ENCODE results near the gene CIROP. TPM values are rescaled to one million over a fixed set of nuclear protein-coding genes. Genes with fewer than 3 reads are reported as not detected.
A peak's percentile ranks its signal among the peaks of the same experiment; 100 is the strongest.

CIROP gene
- polyA plus RNA-seq, 2 donors = 0.01 TPM; not detected in 1

DNA sequence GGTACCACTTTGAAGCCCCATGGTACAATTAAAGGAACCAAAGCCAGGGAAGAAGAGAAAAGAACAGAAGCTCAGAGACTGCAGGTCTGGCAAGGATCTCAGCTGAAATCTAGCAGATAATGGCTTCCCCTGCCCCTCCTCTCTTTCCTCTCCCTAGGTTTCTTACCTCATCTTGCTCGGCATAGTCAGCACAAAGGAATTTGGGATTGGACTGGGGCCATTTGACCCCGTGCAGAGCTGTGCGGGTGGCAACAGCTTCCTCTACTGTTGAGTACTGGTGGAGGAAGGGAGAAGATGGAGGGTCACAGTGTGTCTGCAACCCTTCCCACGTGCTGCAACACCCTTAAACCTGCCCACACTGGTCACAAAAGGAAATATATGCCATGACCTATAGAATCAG lies 42.8 kb downstream of the CIROP start:
- 13 to 30% methylated on average over 4 of the region's 4 CpGs for WGBS, 2 donors
- peaks cover 24 to 55% of the 10 kb centered on the region in 2 donors for H3K36me3 ChIP-seq (ENCODE audit: control insufficient read depth in 2 of 2, insufficient read depth in 2 of 2, low read length in 1 of 2)
- H3K27me3 ChIP-seq (ENCODE audit: control insufficient read depth in 1 of 2, insufficient read depth in 2 of 2, low read length in 2 of 2) = no peaks in the 10 kb centered on the region
- H3K27ac ChIP-seq (ENCODE audit: low read depth in 2 of 2, low read length in 1 of 2) = peak overlapping the region in 1 of 2 donors; percentile 48
- peaks cover 0 to 5% of the 10 kb centered on the region in 2 donors for H3K4me1 ChIP-seq (ENCODE audit: control insufficient read depth in 2 of 2, insufficient read depth in 2 of 2, low read length in 1 of 2)
- H3K9me3 ChIP-seq (ENCODE audit: control insufficient read depth in 2 of 2, insufficient read depth in 1 of 2, low read depth in 1 of 2, low read length in 1 of 2) = no peaks in the 10 kb centered on the region
- H3K4me3 ChIP-seq (ENCODE audit: low read depth in 1 of 2, low read length in 2 of 2) = no peak overlapping the region

DNA sequence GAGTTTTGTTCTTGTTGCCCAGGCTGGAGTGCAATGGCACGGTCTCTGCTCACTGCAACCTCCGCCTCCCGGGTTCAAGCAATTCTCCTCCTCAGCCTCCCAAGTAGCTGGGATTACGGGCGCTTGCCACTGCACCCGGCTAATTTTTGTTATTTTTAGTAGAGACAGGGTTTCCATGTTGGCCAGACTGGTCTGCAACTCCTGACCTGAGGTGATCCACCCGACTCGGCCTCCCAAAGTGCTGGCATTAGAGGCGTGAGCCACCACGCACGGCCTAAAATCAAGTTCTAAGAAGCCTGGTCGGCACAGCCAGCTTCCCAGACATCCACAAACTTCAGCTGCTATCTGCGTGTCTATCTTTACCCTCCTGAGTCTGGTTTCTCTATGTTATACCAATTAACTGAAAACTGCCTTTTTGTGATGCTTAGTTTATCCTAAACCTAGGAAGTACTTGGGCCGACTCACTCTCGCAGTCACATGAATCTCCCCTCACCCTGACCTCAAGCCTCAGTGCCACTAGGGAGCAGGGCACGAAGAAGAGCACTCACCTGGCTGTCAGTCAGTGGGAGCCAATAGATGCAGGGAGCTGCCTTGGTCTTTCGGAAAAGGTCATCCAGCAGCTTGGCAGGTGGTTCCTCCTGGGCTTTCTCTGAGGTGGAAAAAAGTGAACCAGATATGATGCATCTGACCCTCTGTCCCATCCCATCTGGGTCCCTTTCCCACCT lies 44.1 kb downstream of the CIROP start:
- 92 to 94% methylated on average over 17 of the region's 17 CpGs for WGBS, 2 donors

DNA sequence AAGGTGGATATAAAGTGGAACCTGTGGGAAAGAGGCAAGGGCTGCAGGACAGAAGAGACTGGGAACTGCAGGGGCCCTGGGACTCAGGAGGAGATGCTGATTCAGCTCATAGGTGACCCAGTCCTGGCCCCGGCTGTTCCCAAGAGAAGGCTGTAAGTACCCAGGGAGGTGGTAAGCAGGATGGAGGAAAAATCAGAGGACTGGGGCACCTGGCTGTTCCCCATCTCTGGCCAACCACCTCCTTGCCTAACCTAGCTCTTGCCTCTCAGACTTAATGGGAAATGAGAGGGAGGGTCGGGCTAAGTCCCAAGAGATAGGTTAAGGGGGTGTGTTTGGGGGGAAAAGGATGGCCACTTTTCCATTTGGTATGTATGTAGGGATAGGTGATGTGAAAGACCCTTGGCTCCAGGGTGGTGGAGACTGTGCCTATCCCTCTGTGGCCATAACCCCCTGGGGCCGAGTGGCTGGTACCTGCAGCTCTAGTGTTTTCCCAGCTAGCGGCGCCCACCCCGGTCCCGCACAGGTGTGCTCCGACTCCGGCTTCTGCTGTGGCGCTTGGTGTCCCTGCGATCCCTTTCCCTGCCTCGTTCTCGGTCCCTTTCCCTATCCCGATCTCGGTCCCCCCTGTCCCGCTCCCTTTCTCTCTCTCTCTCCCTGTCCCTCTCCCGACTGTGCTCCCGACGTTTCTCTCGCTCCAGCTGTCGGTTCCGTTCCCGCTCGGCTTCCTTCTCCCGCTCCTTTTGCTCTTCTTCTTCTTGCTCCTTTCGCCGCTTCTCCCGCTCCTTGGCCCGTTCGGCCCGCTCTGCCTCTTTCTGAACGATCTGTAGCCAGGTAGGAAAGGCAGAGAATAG lies 45.9 kb downstream of the CIROP start:
- WGBS, 2 donors = 86 to 90% methylated on average over 26 to 32 of the region's 32 CpGs
- H3K4me3 ChIP-seq (ENCODE audit: low read depth in 1 of 2, low read length in 2 of 2) = no peak overlapping the region
- no peaks in the 10 kb centered on the region for H3K27me3 ChIP-seq (ENCODE audit: control insufficient read depth in 1 of 2, insufficient read depth in 2 of 2, low read length in 2 of 2)
- H3K27ac ChIP-seq (ENCODE audit: low read depth in 2 of 2, low read length in 1 of 2) = no peak overlapping the region
- peaks cover 12 to 42% of the 10 kb centered on the region in 2 donors for H3K36me3 ChIP-seq (ENCODE audit: control insufficient read depth in 2 of 2, insufficient read depth in 2 of 2, low read length in 1 of 2)
- H3K4me1 ChIP-seq (ENCODE audit: control insufficient read depth in 2 of 2, insufficient read depth in 2 of 2, low read length in 1 of 2) = peaks cover 0 to 13% of the 10 kb centered on the region in 2 donors
- no peaks in the 10 kb centered on the region for H3K9me3 ChIP-seq (ENCODE audit: control insufficient read depth in 2 of 2, insufficient read depth in 1 of 2, low read depth in 1 of 2, low read length in 1 of 2)

More for the DNA sequence above, 44.1 kb downstream of the CIROP start:
- Histone ChIP-seq H3K36me3 (ENCODE audit: control insufficient read depth in 2 of 2, insufficient read depth in 2 of 2, low read length in 1 of 2) (peaks cover 17 to 47% of the 10 kb centered on the region in 2 donors), H3K4me1 (ENCODE audit: control insufficient read depth in 2 of 2, insufficient read depth in 2 of 2, low read length in 1 of 2) (peaks cover 0 to 12% of the 10 kb centered on the region in 2 donors), H3K9me3 (ENCODE audit: control insufficient read depth in 2 of 2, insufficient read depth in 1 of 2, low read depth in 1 of 2, low read length in 1 of 2) (no peaks in the 10 kb centered on the region), H3K27me3 (ENCODE audit: control insufficient read depth in 1 of 2, insufficient read depth in 2 of 2, low read length in 2 of 2) (no peaks in the 10 kb centered on the region), H3K4me3 (ENCODE audit: low read depth in 1 of 2, low read length in 2 of 2) (no peak overlapping the region), H3K27ac (ENCODE audit: low read depth in 2 of 2, low read length in 1 of 2) (no peak overlapping the region)

DNA sequence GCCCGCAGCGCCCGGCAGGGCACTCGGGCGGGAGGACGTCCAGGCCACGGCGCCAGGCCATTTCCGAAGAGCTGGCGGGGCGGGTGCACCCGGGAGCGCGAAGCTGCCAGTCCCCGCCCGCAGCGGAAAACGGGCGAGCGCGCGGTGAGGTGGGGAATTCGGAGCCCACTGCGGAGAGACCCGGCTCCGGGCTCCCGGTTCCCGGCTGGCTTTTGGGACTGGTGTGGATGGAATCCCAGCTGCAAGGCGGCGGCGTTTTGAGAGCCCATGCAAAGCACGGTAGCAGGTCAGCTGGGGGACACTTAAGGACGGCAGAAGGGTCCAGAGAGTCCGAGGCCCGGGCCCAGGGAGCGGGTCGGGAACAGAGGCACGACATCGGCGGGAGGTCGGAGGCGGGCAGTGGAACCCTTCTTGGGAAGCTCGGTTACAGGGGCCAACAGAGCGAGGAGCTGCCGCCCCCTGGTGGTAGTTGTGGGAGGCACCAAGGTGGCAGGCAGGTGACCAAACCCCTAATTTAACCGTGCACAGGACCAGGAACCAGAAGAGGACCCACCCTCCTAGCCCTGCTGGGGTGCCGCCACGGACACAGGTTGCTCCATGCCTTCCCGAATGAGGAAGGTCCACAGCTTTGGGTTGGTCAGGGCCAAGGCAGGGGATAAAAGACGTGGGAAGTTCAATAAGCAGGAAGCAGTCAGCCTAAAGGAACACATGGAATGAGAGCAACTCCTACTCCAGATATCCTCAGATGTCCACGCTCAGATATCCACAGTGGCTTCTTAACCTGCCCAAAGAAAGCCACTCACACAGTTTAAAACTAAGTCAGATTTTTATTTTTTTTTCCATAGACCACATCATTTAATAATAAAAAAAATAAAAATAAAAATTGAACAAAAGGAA lies 46.8 kb downstream of the CIROP start:
- WGBS, 2 donors = 1% methylated on average over 50 to 51 of the region's 51 CpGs
- H3K4me3 ChIP-seq (ENCODE audit: low read depth in 1 of 2, low read length in 2 of 2) = peak overlapping the region; percentile 63 to 78
- H3K27me3 ChIP-seq (ENCODE audit: control insufficient read depth in 1 of 2, insufficient read depth in 2 of 2, low read length in 2 of 2) = no peaks in the 10 kb centered on the region
- peaks cover 6 to 35% of the 10 kb centered on the region in 2 donors for H3K36me3 ChIP-seq (ENCODE audit: control insufficient read depth in 2 of 2, insufficient read depth in 2 of 2, low read length in 1 of 2)
- no peaks in the 10 kb centered on the region for H3K9me3 ChIP-seq (ENCODE audit: control insufficient read depth in 2 of 2, insufficient read depth in 1 of 2, low read depth in 1 of 2, low read length in 1 of 2)
- peak overlapping the region; percentile 67 to 81 for H3K27ac ChIP-seq (ENCODE audit: low read depth in 2 of 2, low read length in 1 of 2)
- H3K4me1 ChIP-seq (ENCODE audit: control insufficient read depth in 2 of 2, insufficient read depth in 2 of 2, low read length in 1 of 2) = peaks cover 0 to 13% of the 10 kb centered on the region in 2 donors

DNA sequence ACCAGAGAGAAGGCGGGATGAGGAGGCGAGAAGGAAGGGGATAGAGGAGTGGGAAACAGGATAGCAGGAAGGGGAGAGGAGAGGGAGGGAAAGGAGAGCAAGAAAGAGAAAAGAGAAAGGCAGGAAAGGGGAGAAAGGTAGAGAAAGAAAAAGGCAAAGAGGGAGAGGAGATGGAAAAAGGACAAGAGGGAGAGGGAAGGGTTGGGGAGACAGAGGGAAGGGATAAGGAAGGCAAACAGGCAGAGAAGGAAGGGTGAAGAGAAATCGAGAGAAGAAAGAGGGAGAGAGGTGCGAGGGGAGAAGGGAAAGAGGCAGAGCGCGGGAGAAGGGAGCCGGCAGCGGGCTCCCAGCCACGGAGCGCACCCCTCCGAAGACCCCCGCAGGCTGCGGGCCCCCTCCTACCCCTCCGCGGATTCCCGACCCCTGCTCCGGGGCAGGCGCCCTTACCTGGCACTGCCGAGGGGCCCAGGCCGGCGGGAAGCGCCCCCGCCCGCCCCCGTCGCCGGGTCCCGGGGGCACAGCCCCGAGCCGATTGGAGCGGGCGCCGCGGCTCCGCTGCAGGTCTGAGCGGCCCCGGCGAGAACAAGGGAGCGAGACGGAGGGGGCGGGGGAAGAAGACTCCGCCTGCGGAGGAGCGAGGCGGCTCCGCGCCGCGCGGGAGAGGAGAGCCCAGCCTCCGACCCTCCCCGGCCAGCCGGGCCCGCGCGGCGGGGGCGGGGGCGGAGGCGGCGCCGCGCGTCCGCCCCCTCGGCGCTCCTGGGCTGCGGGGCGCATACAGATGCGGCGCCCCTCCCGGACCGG lies 47.6 kb downstream of the CIROP start, which contains the start of gene CDH24:
Gene CDH24 (minus strand): TSS at position 565 of the 801 bp plus-strand sequence. CDS start 1,787 bp downstream, outside the sequence.
- WGBS, 2 donors = 2 to 3% methylated on average over 51 to 73 of the region's 73 CpGs
- Histone ChIP-seq H3K4me1 (ENCODE audit: control insufficient read depth in 2 of 2, insufficient read depth in 2 of 2, low read length in 1 of 2) (peaks cover 0 to 12% of the 10 kb centered on the region in 2 donors), H3K36me3 (ENCODE audit: control insufficient read depth in 2 of 2, insufficient read depth in 2 of 2, low read length in 1 of 2) (peaks cover 6 to 27% of the 10 kb centered on the region in 2 donors), H3K27ac (ENCODE audit: low read depth in 2 of 2, low read length in 1 of 2) (peak within 1 kb of the TSS; percentile 67 to 81), H3K4me3 (ENCODE audit: low read depth in 1 of 2, low read length in 2 of 2) (peak within 1 kb of the TSS; percentile 63 to 78), H3K27me3 (ENCODE audit: control insufficient read depth in 1 of 2, insufficient read depth in 2 of 2, low read length in 2 of 2) (no peaks in the 10 kb centered on the region), H3K9me3 (ENCODE audit: control insufficient read depth in 2 of 2, insufficient read depth in 1 of 2, low read depth in 1 of 2, low read length in 1 of 2) (no peaks in the 10 kb centered on the region)

DNA sequence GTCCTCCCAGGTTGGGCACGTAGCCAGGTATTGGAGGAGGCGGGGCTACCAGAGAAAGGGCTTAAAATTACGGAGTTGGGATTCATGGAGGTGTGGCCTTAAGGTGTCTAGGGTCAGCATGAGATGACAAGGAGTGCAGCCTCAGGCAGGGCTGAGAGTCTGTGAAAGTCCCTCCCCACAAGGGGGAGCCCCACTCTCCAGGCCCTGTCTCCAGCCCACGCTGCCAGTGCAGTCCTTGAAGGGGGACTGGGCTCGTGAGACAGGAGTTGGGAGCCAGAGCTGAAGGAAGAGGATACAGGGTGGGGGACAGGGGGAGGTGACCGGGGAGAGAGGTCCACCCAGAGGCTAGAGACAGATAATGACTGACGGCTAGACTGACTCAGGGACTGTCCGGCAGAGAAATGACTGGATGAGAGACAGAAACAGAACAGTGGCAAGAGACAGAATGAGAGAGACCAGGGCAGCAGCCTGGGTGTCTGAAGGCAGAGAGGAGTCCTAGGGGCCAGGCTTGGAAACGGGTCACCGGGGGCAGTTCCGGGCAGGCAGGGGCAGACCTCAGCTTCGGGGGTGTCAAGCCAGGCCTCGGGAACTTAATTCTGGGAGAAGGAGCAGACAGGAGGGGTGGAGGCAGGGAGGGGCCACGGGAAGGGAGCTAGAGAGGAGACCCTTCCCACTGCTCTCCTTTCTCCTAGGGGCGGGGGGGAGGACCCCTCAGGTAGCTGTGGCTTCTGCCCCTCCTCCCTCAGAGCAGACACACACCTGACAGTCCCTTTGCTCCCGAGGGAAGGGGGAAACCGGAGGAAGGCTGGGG lies 48.4 kb downstream of the CIROP start:
- no peaks in the 10 kb centered on the region for H3K27me3 ChIP-seq (ENCODE audit: control insufficient read depth in 1 of 2, insufficient read depth in 2 of 2, low read length in 2 of 2)
- H3K4me1 ChIP-seq (ENCODE audit: control insufficient read depth in 2 of 2, insufficient read depth in 2 of 2, low read length in 1 of 2) = peaks cover 0 to 10% of the 10 kb centered on the region in 2 donors
- no peak overlapping the region for H3K27ac ChIP-seq (ENCODE audit: low read depth in 2 of 2, low read length in 1 of 2)
- WGBS, 2 donors = 7 to 8% methylated on average over 16 to 17 of the region's 17 CpGs
- peaks cover 4 to 24% of the 10 kb centered on the region in 2 donors for H3K36me3 ChIP-seq (ENCODE audit: control insufficient read depth in 2 of 2, insufficient read depth in 2 of 2, low read length in 1 of 2)
- H3K9me3 ChIP-seq (ENCODE audit: control insufficient read depth in 2 of 2, insufficient read depth in 1 of 2, low read depth in 1 of 2, low read length in 1 of 2) = no peaks in the 10 kb centered on the region
- peak overlapping the region; percentile 63 to 78 for H3K4me3 ChIP-seq (ENCODE audit: low read depth in 1 of 2, low read length in 2 of 2)

DNA sequence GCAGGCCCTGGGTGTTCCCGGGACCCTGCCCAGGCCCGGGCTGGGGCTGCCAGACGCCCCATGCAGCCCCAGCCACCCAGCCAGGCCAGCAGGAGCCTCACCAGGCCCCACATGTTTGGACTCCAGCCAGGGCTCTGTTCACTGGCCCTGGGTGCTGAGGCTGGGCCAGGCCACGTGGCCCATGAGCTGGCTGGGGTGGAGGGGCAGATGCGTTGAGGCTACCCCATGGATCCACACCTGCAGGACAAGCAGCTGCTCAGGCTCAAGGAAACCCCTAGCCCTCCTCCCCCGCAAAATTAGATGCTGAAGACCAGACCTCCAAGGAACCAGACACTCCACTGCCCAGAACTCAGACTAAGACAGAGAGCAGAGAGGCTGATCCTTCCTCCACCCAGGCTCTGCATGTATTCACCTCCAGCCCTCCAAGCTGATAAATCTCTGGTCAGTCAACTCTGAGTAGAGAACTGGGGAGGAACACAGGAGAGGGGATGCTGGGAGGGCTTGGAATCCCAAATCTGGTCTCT lies 49.1 kb downstream of the CIROP start:
- Histone ChIP-seq H3K27me3 (ENCODE audit: control insufficient read depth in 1 of 2, insufficient read depth in 2 of 2, low read length in 2 of 2) (no peaks in the 10 kb centered on the region), H3K9me3 (ENCODE audit: control insufficient read depth in 2 of 2, insufficient read depth in 1 of 2, low read depth in 1 of 2, low read length in 1 of 2) (no peaks in the 10 kb centered on the region), H3K27ac (ENCODE audit: low read depth in 2 of 2, low read length in 1 of 2) (no peak overlapping the region), H3K4me1 (ENCODE audit: control insufficient read depth in 2 of 2, insufficient read depth in 2 of 2, low read length in 1 of 2) (peaks cover 0 to 10% of the 10 kb centered on the region in 2 donors), H3K36me3 (ENCODE audit: control insufficient read depth in 2 of 2, insufficient read depth in 2 of 2, low read length in 1 of 2) (peaks cover under 1 to 17% of the 10 kb centered on the region in 2 donors), H3K4me3 (ENCODE audit: low read depth in 1 of 2, low read length in 2 of 2) (no peak overlapping the region)
- 70 to 78% methylated on average over 6 of the region's 6 CpGs for WGBS, 2 donors

DNA sequence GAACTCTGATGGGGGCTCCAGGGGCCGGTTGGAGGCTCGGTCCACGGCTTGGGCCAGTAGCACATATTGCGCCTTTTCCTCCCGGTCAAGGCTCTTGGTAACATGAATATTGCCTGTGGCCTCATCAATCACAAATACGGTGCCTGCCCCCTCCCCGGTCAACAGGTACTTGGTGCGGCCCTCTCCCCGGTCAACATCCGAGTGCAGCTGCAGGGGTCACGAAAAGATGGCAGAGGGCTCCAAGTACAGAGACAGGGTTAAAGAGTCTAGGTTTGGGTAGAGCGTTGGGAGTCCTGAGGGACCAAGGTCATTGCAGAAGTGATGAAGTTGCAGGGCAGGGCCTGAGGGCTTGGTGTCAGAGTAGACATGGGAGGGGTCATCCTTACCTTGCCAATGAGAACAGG lies 49.6 kb downstream of the CIROP start:
- Histone ChIP-seq H3K36me3 (ENCODE audit: control insufficient read depth in 2 of 2, insufficient read depth in 2 of 2, low read length in 1 of 2) (peaks cover 0 to 13% of the 10 kb centered on the region in 2 donors), H3K4me3 (ENCODE audit: low read depth in 1 of 2, low read length in 2 of 2) (no peak overlapping the region), H3K27me3 (ENCODE audit: control insufficient read depth in 1 of 2, insufficient read depth in 2 of 2, low read length in 2 of 2) (no peaks in the 10 kb centered on the region), H3K4me1 (ENCODE audit: control insufficient read depth in 2 of 2, insufficient read depth in 2 of 2, low read length in 1 of 2) (peaks cover 0 to 10% of the 10 kb centered on the region in 2 donors), H3K27ac (ENCODE audit: low read depth in 2 of 2, low read length in 1 of 2) (no peak overlapping the region), H3K9me3 (ENCODE audit: control insufficient read depth in 2 of 2, insufficient read depth in 1 of 2, low read depth in 1 of 2, low read length in 1 of 2) (no peaks in the 10 kb centered on the region)
- WGBS, 2 donors = 95 to 96% methylated on average over 12 of the region's 12 CpGs
